HUES64 (cell line): Measurements from ENCODE around the gene GFRAL. TPM values are rescaled to one million over a fixed set of nuclear protein-coding genes. Genes with fewer than 3 reads are reported as not detected.
"Not testable (repeated sequence)": the region's sequence is repeated elsewhere in the genome, so short reads cannot be mapped to it uniquely, and the experiment has no call there.

Experiments
- H3K27ac ChIP-seq: 2 replicates; pipeline ENCODE4 v1.7.0; 2013; ENCODE audit warnings: low read depth, low read length, inconsistent platforms
- H3K27me3 ChIP-seq: 2 replicates; pipeline ENCODE4 v1.6.1; 2013; ENCODE audit warnings: mild to moderate bottlenecking, low read length; ENCODE audit not compliant: insufficient read depth
- H3K36me3 ChIP-seq: 2 replicates; pipeline ENCODE4 v1.6.1; 2013; ENCODE audit warnings: mild to moderate bottlenecking, low read length; ENCODE audit not compliant: insufficient read depth
- H3K4me1 ChIP-seq: 2 replicates; pipeline ENCODE4 v1.6.1; 2013; ENCODE audit warnings: mild to moderate bottlenecking, low read length, moderate library complexity; ENCODE audit not compliant: insufficient read depth
- H3K4me3 ChIP-seq: 2 replicates; pipeline ENCODE4 v1.5.1; 2013; ENCODE audit warnings: mild to moderate bottlenecking, low read length, moderate library complexity
- H3K9ac ChIP-seq: 2 replicates; pipeline ENCODE4 v1.6.1; 2013; ENCODE audit warnings: mild to moderate bottlenecking, low read depth, low read length
- H3K9me3 ChIP-seq: 2 replicates; pipeline ENCODE4 v1.6.1; 2013; ENCODE audit warnings: low read depth, low read length; ENCODE audit not compliant: insufficient read depth
- WGBS: fragments of 150-250, 120-280 bp; methylation state at CpG from one replicate; pipeline ENCODE4 v1.1.7; 2013; ENCODE audit warnings: missing lambda C conversion rate; 5-methylcytosine and 5-hydroxymethylcytosine counted together
- polyA plus RNA-seq, 2 experiments: library from polyadenylated mRNA; stranded (reverse); fragments of 50-300 nt; gene quantifications; one replicate each; pipeline ENCODE4 v1.2.3, GENCODE V29; 2013

GFRAL gene, protein sequence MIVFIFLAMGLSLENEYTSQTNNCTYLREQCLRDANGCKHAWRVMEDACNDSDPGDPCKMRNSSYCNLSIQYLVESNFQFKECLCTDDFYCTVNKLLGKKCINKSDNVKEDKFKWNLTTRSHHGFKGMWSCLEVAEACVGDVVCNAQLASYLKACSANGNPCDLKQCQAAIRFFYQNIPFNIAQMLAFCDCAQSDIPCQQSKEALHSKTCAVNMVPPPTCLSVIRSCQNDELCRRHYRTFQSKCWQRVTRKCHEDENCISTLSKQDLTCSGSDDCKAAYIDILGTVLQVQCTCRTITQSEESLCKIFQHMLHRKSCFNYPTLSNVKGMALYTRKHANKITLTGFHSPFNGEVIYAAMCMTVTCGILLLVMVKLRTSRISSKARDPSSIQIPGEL
- polyA plus RNA-seq (2013, experiment 1 of 2) = not detected
- not detected for polyA plus RNA-seq (2013, experiment 2 of 2)

DNA sequence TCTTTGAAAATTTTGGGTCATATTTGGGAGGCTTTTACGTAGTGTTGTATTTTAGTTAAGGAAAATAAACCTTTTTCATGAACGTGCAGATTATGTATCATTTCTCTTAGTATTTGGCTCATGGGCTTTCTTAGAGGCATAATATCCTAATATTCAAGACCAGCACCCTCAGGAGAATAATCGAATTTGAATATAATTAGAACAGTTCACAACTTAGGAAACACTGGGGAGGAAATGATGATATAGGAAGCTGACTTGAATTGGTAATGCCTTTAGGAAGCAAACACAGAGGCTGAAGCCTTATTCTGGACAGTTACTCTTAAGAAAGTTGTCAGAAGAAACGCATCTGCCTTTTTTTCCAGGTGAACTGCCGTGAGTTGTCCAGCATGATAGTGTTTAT is at the start of gene GFRAL:
TSS of gene GFRAL (plus strand) at position 301 of the 400 bp plus-strand sequence. CDS start at position 387, 86 bp downstream.
- 93% methylated on average over 5 of the region's 5 CpGs for WGBS
- Histone ChIP-seq H3K4me1 (no peaks in the 10 kb centered on the region), H3K27ac (no peak within 1 kb of the TSS), H3K9ac (no peak within 1 kb of the TSS), H3K27me3 (no peaks in the 10 kb centered on the region), H3K9me3 (no peaks in the 10 kb centered on the region), H3K4me3 (no peak within 1 kb of the TSS), H3K36me3 (no peaks in the 10 kb centered on the region)

DNA sequence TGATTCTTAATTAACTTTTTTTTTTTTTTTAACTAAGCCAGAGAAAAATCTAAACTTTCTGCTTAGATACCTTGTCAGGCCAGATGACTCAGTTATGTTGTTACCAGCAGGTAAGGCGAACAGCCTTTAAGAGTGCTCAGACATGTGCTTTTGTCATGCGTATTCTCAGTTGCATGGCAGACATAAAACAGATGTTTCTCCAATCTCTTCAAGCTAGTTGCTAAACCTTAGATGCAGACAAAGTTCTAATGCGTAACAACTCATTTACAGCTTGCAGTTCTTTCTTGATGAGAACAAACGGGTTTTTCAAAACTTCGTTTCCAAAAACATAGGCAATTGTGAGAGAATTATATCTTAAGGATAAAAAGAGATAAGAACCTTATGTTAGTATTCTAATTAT is 49.6 kb upstream of the GFRAL start:
- Histone ChIP-seq H3K27ac (no peak overlapping the region), H3K9ac (no peak overlapping the region), H3K36me3 (no peaks in the 10 kb centered on the region), H3K9me3 (no peaks in the 10 kb centered on the region), H3K4me1 (peaks cover 13% of the 10 kb centered on the region), H3K27me3 (no peaks in the 10 kb centered on the region), H3K4me3 (no peak overlapping the region)
- WGBS = 76% methylated on average over 4 of the region's 5 CpGs

DNA sequence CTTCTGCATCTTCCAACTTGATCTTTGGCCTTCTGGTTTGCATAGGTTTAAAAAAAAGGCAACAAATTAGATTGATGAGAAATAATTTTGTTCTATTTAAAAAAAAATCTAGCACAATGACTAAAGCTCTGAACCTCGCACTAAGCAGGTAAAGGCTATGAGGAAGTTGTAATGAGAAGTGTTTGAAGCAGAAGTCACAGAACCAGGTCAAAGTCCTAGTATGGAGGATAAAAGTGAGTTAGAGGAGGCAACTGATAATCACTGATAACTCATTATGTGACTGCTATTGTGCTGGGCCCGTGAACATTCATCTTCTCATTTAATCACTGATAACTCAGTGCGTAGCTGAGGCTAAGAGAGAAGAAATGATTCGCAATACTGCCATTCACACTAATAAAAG is 46.1 kb upstream of the GFRAL start:
- 74% methylated on average over 4 of the region's 4 CpGs for whole genome bisulfite sequencing

DNA sequence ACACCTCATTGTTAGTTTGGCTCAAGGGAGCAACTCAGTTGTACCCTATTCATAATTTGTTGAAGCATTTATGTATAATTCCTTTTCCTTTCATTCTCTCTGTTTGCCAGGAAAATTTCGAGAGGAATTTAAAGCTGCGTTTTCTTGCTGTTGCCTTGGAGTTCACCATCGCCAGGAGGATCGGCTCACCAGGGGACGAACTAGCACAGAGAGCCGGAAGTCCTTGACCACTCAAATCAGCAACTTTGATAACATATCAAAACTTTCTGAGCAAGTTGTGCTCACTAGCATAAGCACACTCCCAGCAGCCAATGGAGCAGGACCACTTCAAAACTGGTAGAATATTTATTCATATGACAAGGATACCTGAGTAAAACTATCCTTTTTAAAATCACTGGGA is 45.2 kb upstream of the GFRAL start:
- Histone ChIP-seq H3K36me3 (no peaks in the 10 kb centered on the region), H3K9ac (no peak overlapping the region), H3K9me3 (no peaks in the 10 kb centered on the region), H3K27me3 (no peaks in the 10 kb centered on the region), H3K27ac (no peak overlapping the region), H3K4me3 (no peak overlapping the region), H3K4me1 (peaks cover 10% of the 10 kb centered on the region)
- 93% methylated on average over 6 of the region's 6 CpGs for WGBS

More for the DNA sequence above, 46.1 kb upstream of the GFRAL start:
- H3K27ac ChIP-seq = no peak overlapping the region
- H3K4me1 ChIP-seq = peaks cover 13% of the 10 kb centered on the region
- no peak overlapping the region for H3K4me3 ChIP-seq
- H3K9ac ChIP-seq = no peak overlapping the region
- no peaks in the 10 kb centered on the region for H3K9me3 ChIP-seq
- H3K27me3 ChIP-seq = no peaks in the 10 kb centered on the region
- no peaks in the 10 kb centered on the region for H3K36me3 ChIP-seq

DNA sequence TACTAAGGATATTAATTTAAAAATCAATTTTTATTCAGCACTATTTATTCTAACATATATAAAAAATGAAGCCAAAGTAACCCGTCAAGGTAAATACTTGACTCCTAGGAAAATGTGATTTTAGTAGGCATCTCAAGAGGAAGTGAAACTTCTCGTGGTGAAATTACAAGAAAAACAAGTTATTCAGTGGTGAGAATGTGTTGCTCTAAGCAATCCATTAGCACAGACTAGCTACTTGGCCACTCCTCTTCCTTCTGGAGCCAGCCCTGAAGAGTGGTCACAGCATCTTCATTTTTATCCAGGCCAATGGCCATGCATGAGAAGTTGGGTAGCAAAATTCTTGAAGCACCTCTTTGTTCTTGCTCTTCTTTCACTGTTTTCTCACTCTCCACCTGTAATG is 40.4 kb upstream of the GFRAL start:
- Histone ChIP-seq H3K4me1 (no peaks in the 10 kb centered on the region), H3K27me3 (no peaks in the 10 kb centered on the region), H3K9ac (no peak overlapping the region), H3K4me3 (no peak overlapping the region), H3K36me3 (no peaks in the 10 kb centered on the region), H3K27ac (no peak overlapping the region), H3K9me3 (no peaks in the 10 kb centered on the region)
- 91% methylated on average over 2 of the region's 2 CpGs for WGBS

DNA sequence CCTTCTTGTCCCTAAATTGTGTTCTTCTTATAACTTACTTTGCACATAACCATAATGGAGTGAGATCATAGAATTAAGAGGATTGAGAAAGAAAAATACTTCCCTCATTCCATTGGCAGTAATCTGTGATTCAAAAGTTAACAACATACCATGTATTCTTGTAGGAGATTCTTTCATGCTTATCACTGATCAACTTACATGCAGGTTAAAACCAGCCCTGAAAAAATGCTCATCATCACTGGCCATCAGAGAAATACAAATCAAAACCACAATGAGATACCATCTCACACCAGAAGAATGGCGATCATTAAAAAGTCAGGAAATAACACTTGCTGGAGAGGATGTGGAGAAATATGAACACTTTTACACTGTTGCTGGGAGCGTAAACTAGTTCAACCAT is 36.5 kb upstream of the GFRAL start:
- H3K27ac ChIP-seq = no peak overlapping the region
- no peak overlapping the region for H3K9ac ChIP-seq
- H3K4me1 ChIP-seq = no peaks in the 10 kb centered on the region
- WGBS = 93% methylated on average over 2 of the region's 2 CpGs
- no peaks in the 10 kb centered on the region for H3K36me3 ChIP-seq
- H3K27me3 ChIP-seq = no peaks in the 10 kb centered on the region
- H3K4me3 ChIP-seq = no peak overlapping the region
- no peaks in the 10 kb centered on the region for H3K9me3 ChIP-seq

DNA sequence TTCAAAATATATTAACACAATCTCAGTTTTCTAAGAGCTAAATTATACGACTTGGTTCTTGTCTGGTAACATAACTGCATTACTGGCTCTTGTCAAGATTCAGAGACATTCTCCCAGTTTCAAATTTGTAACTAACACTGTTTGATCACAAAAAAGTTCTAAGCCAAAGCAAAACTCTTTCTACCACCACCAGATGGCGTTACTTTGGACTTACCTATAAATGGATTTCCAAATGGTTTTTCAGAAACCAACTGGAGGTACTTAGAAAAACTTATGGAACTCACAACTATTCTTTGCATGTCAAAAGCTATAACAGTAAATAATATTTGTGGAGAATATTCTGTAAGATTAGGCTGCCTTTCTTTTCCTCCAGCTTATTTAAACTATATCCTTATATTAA is 34.2 kb upstream of the GFRAL start:
- WGBS = 64% methylated on average over 2 of the region's 2 CpGs
- Histone ChIP-seq H3K9ac (no peak overlapping the region), H3K4me1 (no peaks in the 10 kb centered on the region), H3K27me3 (no peaks in the 10 kb centered on the region), H3K36me3 (no peaks in the 10 kb centered on the region), H3K27ac (no peak overlapping the region), H3K9me3 (no peaks in the 10 kb centered on the region), H3K4me3 (no peak overlapping the region)

DNA sequence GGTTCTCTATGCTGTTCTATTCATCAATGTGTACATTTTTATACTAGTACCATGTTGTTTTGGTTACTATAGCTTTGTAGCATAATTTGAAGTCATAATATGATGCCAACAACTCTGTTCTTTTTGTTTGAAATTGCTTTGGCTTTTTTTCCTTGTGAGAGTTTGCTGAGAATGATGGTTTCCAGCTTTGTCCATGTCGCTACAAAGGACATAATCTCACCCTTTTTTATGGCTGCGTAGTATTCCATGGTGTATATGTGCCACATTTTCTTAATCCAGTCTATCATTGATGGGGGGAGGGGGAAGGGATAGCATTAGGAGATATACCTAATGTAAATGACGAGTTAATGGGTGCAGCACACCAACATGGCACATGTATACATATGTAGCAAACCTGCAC is 30.1 kb upstream of the GFRAL start:
- WGBS = 100% methylated on average over 2 of the region's 3 CpGs
- not testable (repeated sequence) for H3K9me3 ChIP-seq

DNA sequence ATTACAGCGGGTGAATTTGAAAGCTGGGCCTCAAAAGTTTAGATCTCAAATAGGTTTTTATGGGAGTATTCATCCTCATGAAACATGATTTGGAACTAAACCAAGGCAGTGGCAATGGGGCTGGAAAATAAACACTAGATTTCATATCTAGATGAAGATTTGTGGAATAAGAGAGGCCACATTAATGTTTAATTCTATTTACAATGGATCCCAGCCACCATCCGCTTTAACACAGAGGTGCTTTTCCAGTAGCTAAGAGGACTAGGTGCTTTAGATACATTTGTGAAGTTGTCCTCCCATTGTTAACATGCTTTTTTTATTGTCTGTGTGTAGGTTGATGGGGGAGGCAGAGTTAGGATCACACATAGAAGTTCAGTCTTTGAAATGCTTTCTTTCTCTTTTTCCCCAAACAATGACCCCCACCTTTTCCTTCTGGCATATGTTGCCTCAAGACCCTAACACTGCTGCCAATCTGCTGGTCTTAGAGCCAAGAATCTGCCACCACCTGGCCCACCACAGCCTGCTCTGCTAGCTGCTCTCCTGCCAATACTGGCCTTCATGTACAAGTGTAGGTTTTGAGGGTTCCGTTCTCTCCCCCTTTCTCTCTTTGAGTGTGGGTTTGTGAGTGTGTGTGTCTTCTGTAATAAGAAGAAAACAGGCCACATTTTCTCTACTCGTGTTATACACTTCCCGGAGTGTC is 27.8 kb upstream of the GFRAL start:
- Histone ChIP-seq H3K9ac (no peak overlapping the region), H3K36me3 (no peaks in the 10 kb centered on the region), H3K9me3 (no peaks in the 10 kb centered on the region), H3K27ac (no peak overlapping the region), H3K27me3 (no peaks in the 10 kb centered on the region), H3K4me1 (no peaks in the 10 kb centered on the region), H3K4me3 (no peak overlapping the region)
- 92% methylated on average over 4 of the region's 5 CpGs for WGBS

More for the DNA sequence above, 30.1 kb upstream of the GFRAL start:
- not testable (repeated sequence) for H3K27ac ChIP-seq, H3K9ac ChIP-seq, H3K4me3 ChIP-seq, H3K4me1 ChIP-seq, H3K36me3 ChIP-seq, H3K27me3 ChIP-seq

DNA sequence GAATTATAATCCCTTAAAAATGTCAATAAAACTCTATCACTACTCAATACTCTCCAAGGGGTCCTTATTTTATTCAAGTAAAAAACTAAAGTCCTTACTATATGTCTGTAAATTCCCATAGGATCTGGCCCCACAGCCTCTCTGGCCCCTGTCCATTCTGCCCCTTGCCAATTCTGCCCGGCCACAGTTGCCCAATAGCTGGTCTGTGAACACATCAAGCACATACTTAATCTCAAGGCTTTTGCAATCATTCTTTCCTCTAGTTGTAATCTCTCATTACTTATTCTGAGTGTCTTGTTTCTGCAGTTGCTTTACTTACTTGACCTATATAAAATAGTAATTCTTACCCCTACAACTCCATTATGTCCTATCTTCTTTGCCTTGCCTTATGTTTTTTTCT is 22.5 kb upstream of the GFRAL start:
- Histone ChIP-seq H3K36me3 (no peaks in the 10 kb centered on the region), H3K9me3 (no peaks in the 10 kb centered on the region), H3K27me3 (no peaks in the 10 kb centered on the region), H3K4me1 (no peaks in the 10 kb centered on the region), H3K4me3 (no peak overlapping the region), H3K27ac (no peak overlapping the region), H3K9ac (no peak overlapping the region)
- WGBS = 92% methylated on average over 1 of the region's 1 CpG

DNA sequence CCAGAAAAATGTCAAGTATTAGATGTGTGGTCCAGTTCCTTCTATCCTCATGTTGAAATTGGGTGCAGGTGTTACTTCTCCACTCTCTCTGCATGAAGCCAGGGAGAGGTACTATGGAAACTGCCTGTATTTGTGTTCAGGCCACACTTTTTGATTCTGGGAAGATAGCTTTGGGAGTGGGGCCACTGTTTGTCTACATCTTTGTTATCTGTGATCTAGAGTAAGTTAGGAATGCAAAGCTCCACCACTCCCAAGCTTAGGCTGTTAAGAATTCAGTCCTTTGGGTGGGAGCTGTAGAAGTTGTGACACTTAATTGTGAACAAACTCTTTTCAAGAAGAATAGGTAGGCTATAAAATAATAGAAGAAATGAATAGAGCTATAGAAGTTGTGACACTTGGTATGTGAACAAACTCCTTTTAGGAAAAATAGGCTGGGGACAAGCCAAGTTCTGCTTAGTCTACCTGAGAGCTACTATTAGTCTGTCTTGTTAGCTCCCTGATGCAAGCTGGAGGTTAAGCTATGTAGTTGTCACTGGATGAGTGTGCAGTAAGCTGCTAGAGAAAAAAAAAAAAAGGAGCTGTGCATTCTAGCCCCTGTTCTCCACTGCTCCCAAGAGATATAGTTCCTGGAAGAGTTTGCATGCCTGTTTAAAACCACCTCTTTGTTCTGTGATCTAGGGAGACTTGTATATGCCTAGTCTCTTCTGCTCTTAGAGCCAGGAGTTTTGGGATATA is 7.1 kb upstream of the GFRAL start:
- Histone ChIP-seq H3K9me3 (no peaks in the 10 kb centered on the region), H3K36me3 (no peaks in the 10 kb centered on the region), H3K4me3 (no peak overlapping the region), H3K9ac (no peak overlapping the region), H3K4me1 (no peaks in the 10 kb centered on the region), H3K27ac (no peak overlapping the region), H3K27me3 (no peaks in the 10 kb centered on the region)
